ENCODE results near the gene FNIP1. TPM values are rescaled to one million over a fixed set of nuclear protein-coding genes. Genes with fewer than 3 reads are reported as not detected.

Gene FNIP1
- total RNA-seq, 5 donors from 2014 or later (not counting 1 experiment from before 2014, with no cell fraction given) = 26.7 to 32.7 (median 27.7) TPM

- ATAC-seq (replicated peaks in 1 of 4) = no peak
- Mint-ChIP-seq H3K27ac (no peak overlapping the region), H3K36me3 (peaks cover 59% of the 10 kb centered on the region), H3K4me1 (no peaks in the 10 kb centered on the region), H3K27me3 (no peaks in the 10 kb centered on the region), H3K9me3 (peaks cover 0 to 10% (median 2%) of the 10 kb centered on the region in 3 donors), H3K4me3 (no peak overlapping the region)
- DNase-seq = no peak
- no CpG with 5 or more reads among the region's 4 CpGs for WGBS (ENCODE audit: insufficient coverage)
- CTCF ChIA-PET = no interaction called here
- H3K27me3 ChIP-seq (replicated peaks in 1 of 2; ENCODE audit: control insufficient read depth in 2 of 2, extremely low read depth in 1 of 2, insufficient read depth in 2 of 2, low read length in 1 of 2) = no peaks in the 10 kb centered on the region
- POLR2A ChIA-PET = no interaction called here
- H3K36me3 ChIP-seq (ENCODE audit: control insufficient read depth in 2 of 2, extremely low read depth in 1 of 2, insufficient read depth in 1 of 2, low read length in 1 of 2) = peaks cover 6 to 10% of the 10 kb centered on the region in 2 donors
- H3K27ac ChIP-seq (ENCODE audit: low read length) = no peak overlapping the region
- no peak overlapping the region for H3K4me3 ChIP-seq (ENCODE audit: control insufficient read depth in 1 of 2, extremely low read depth in 1 of 2, low read length in 1 of 2)
- H3K9me3 ChIP-seq = no peaks in the 10 kb centered on the region
- no peaks in the 10 kb centered on the region for H3K4me1 ChIP-seq (ENCODE audit: control insufficient read depth in 1 of 2, extremely low read depth in 1 of 2, insufficient read depth in 2 of 2, low read length in 2 of 2)
These were observed 101.9 kb downstream of the FNIP1 start for GRCh38 chr5:131694926-131695325.

GRCh38 chr5:131693894-131694293, 102.9 kb downstream of the FNIP1 start:
- H3K4me3 ChIP-seq (ENCODE audit: control insufficient read depth in 1 of 2, extremely low read depth in 1 of 2, low read length in 1 of 2) = no peak overlapping the region
- peaks cover 65% of the 10 kb centered on the region for H3K36me3 Mint-ChIP-seq
- H3K27me3 ChIP-seq (replicated peaks in 1 of 2; ENCODE audit: control insufficient read depth in 2 of 2, extremely low read depth in 1 of 2, insufficient read depth in 2 of 2, low read length in 1 of 2) = no peaks in the 10 kb centered on the region
- no peaks in the 10 kb centered on the region for H3K9me3 ChIP-seq
- WGBS (ENCODE audit: insufficient coverage) = no CpG with 5 or more reads among the region's 1 CpG
- ChIA-PET CTCF (no interaction called here), POLR2A (no interaction called here)
- DNase-seq (no peak), ATAC-seq (replicated peaks in 1 of 4) (no peak)
- no peaks in the 10 kb centered on the region for H3K4me1 ChIP-seq (ENCODE audit: control insufficient read depth in 1 of 2, extremely low read depth in 1 of 2, insufficient read depth in 2 of 2, low read length in 2 of 2)
- H3K27ac ChIP-seq (ENCODE audit: low read length) = no peak overlapping the region
- H3K36me3 ChIP-seq (ENCODE audit: control insufficient read depth in 2 of 2, extremely low read depth in 1 of 2, insufficient read depth in 1 of 2, low read length in 1 of 2) = peaks cover 6 to 10% of the 10 kb centered on the region in 2 donors
- peaks cover 0 to 10% (median 2%) of the 10 kb centered on the region in 3 donors for H3K9me3 Mint-ChIP-seq
- no peak overlapping the region for H3K4me3 Mint-ChIP-seq
- no peaks in the 10 kb centered on the region for H3K4me1 Mint-ChIP-seq
- no peak overlapping the region for H3K27ac Mint-ChIP-seq
- no peaks in the 10 kb centered on the region for H3K27me3 Mint-ChIP-seq

GRCh38 chr5:131685516-131686171, 111.2 kb downstream of the FNIP1 start:
- no peak for DNase-seq
- peaks cover 43% of the 10 kb centered on the region for H3K36me3 Mint-ChIP-seq
- H3K9me3 Mint-ChIP-seq = peaks cover 0 to 3% (median 2%) of the 10 kb centered on the region in 3 donors
- CTCF ChIA-PET = no interaction called here
- Histone ChIP-seq H3K9me3 (no peaks in the 10 kb centered on the region), H3K36me3 (ENCODE audit: control insufficient read depth in 2 of 2, extremely low read depth in 1 of 2, insufficient read depth in 1 of 2, low read length in 1 of 2) (peaks cover 0 to 3% of the 10 kb centered on the region in 2 donors), H3K4me3 (ENCODE audit: control insufficient read depth in 1 of 2, extremely low read depth in 1 of 2, low read length in 1 of 2) (no peak overlapping the region), H3K4me1 (ENCODE audit: control insufficient read depth in 1 of 2, extremely low read depth in 1 of 2, insufficient read depth in 2 of 2, low read length in 2 of 2) (no peaks in the 10 kb centered on the region), H3K27me3 (replicated peaks in 1 of 2; ENCODE audit: control insufficient read depth in 2 of 2, extremely low read depth in 1 of 2, insufficient read depth in 2 of 2, low read length in 1 of 2) (no peaks in the 10 kb centered on the region), H3K27ac (ENCODE audit: low read length) (no peak overlapping the region)
- POLR2A ChIA-PET = interaction anchor here in 1 of 2 donors (0.6 kb wide), 1 partner anchor 17 kb away, joined by 3 read pairs; no protein-coding TSS in a partner anchor
- no peak overlapping the region for H3K27ac Mint-ChIP-seq
- WGBS (ENCODE audit: insufficient coverage) = 100% methylated on average over 3 of the region's 7 CpGs
- no peak for ATAC-seq (replicated peaks in 1 of 4)
- H3K27me3 Mint-ChIP-seq = no peaks in the 10 kb centered on the region
- H3K4me1 Mint-ChIP-seq = peaks cover 0 to 2% (median 0%) of the 10 kb centered on the region in 3 donors
- no peak overlapping the region for H3K4me3 Mint-ChIP-seq

GRCh38 chr5:131684595-131684994, 112.2 kb downstream of the FNIP1 start:
- H3K9me3 ChIP-seq = no peaks in the 10 kb centered on the region
- no peak overlapping the region for H3K27ac Mint-ChIP-seq
- H3K27ac ChIP-seq (ENCODE audit: low read length) = no peak overlapping the region
- no peak for DNase-seq
- peaks cover 0 to 2% (median 0%) of the 10 kb centered on the region in 3 donors for H3K4me1 Mint-ChIP-seq
- no peak overlapping the region for H3K4me3 ChIP-seq (ENCODE audit: control insufficient read depth in 1 of 2, extremely low read depth in 1 of 2, low read length in 1 of 2)
- H3K4me1 ChIP-seq (ENCODE audit: control insufficient read depth in 1 of 2, extremely low read depth in 1 of 2, insufficient read depth in 2 of 2, low read length in 2 of 2) = no peaks in the 10 kb centered on the region
- H3K27me3 Mint-ChIP-seq = no peaks in the 10 kb centered on the region
- no peak overlapping the region for H3K4me3 Mint-ChIP-seq
- ATAC-seq (replicated peaks in 1 of 4) = no peak
- no peaks in the 10 kb centered on the region for H3K27me3 ChIP-seq (replicated peaks in 1 of 2; ENCODE audit: control insufficient read depth in 2 of 2, extremely low read depth in 1 of 2, insufficient read depth in 2 of 2, low read length in 1 of 2)
- CTCF ChIA-PET = no interaction called here
- POLR2A ChIA-PET = interaction anchor here in 1 of 2 donors (0.7 kb wide), 1 partner anchor 235 kb away, joined by 3 read pairs; no protein-coding TSS in a partner anchor
- H3K36me3 Mint-ChIP-seq = peaks cover 44% of the 10 kb centered on the region
- H3K9me3 Mint-ChIP-seq = no peaks in the 10 kb centered on the region
- peaks cover 0 to 7% of the 10 kb centered on the region in 2 donors for H3K36me3 ChIP-seq (ENCODE audit: control insufficient read depth in 2 of 2, extremely low read depth in 1 of 2, insufficient read depth in 1 of 2, low read length in 1 of 2)

GRCh38 chr5:131684051-131684450, 112.8 kb downstream of the FNIP1 start:
- ATAC-seq (replicated peaks in 1 of 4) (no peak), DNase-seq (no peak)
- ChIA-PET POLR2A (interaction anchor here in 1 of 2 donors (0.6 kb wide), 1 partner anchor 95 kb away, joined by 3 read pairs; no protein-coding TSS in a partner anchor), CTCF (no interaction called here)
- Histone ChIP-seq H3K27ac (ENCODE audit: low read length) (no peak overlapping the region), H3K36me3 (ENCODE audit: control insufficient read depth in 2 of 2, extremely low read depth in 1 of 2, insufficient read depth in 1 of 2, low read length in 1 of 2) (peaks cover 0 to 12% of the 10 kb centered on the region in 2 donors), H3K4me1 (ENCODE audit: control insufficient read depth in 1 of 2, extremely low read depth in 1 of 2, insufficient read depth in 2 of 2, low read length in 2 of 2) (no peaks in the 10 kb centered on the region), H3K4me3 (ENCODE audit: control insufficient read depth in 1 of 2, extremely low read depth in 1 of 2, low read length in 1 of 2) (no peak overlapping the region), H3K27me3 (replicated peaks in 1 of 2; ENCODE audit: control insufficient read depth in 2 of 2, extremely low read depth in 1 of 2, insufficient read depth in 2 of 2, low read length in 1 of 2) (no peaks in the 10 kb centered on the region), H3K9me3 (no peaks in the 10 kb centered on the region)
- Mint-ChIP-seq H3K4me3 (no peak overlapping the region), H3K27ac (no peak overlapping the region), H3K36me3 (peaks cover 44% of the 10 kb centered on the region), H3K9me3 (no peaks in the 10 kb centered on the region), H3K27me3 (no peaks in the 10 kb centered on the region), H3K4me1 (peaks cover 0 to 2% (median 0%) of the 10 kb centered on the region in 3 donors)
- no CpG with 5 or more reads among the region's 1 CpG for WGBS (ENCODE audit: insufficient coverage)

- H3K4me1 Mint-ChIP-seq = peaks cover 0 to 2% (median under 1%) of the 10 kb centered on the region in 3 donors
- ChIA-PET POLR2A (no interaction called here), CTCF (no interaction called here)
- Histone ChIP-seq H3K27ac (ENCODE audit: low read length) (no peak overlapping the region), H3K4me1 (ENCODE audit: control insufficient read depth in 1 of 2, extremely low read depth in 1 of 2, insufficient read depth in 2 of 2, low read length in 2 of 2) (no peaks in the 10 kb centered on the region), H3K4me3 (ENCODE audit: control insufficient read depth in 1 of 2, extremely low read depth in 1 of 2, low read length in 1 of 2) (no peak overlapping the region), H3K36me3 (ENCODE audit: control insufficient read depth in 2 of 2, extremely low read depth in 1 of 2, insufficient read depth in 1 of 2, low read length in 1 of 2) (peaks cover 0 to 17% of the 10 kb centered on the region in 2 donors), H3K27me3 (replicated peaks in 1 of 2; ENCODE audit: control insufficient read depth in 2 of 2, extremely low read depth in 1 of 2, insufficient read depth in 2 of 2, low read length in 1 of 2) (no peaks in the 10 kb centered on the region), H3K9me3 (no peaks in the 10 kb centered on the region)
- ATAC-seq (replicated peaks in 1 of 4) (no peak), DNase-seq (no peak)
- peaks cover 38% of the 10 kb centered on the region for H3K36me3 Mint-ChIP-seq
- H3K9me3 Mint-ChIP-seq = no peaks in the 10 kb centered on the region
- H3K4me3 Mint-ChIP-seq = no peak overlapping the region
- no CpG with 5 or more reads among the region's 2 CpGs for WGBS (ENCODE audit: insufficient coverage)
- H3K27me3 Mint-ChIP-seq = no peaks in the 10 kb centered on the region
- no peak overlapping the region for H3K27ac Mint-ChIP-seq
These were observed 114.0 kb downstream of the FNIP1 start for GRCh38 chr5:131682826-131683225.

Measured in T-cell (primary cell).